Loucy (cell line): Measurements from ENCODE around the gene SLC9A4.

Source experiments
- EZH2phosphoT487 ChIP-seq: fragments of 200-600 bp; IDR thresholded peaks from 2 replicates; pipeline ENCODE4 v1.6.1; 2018; ENCODE audit warnings: antibody characterized with exemption, mild to moderate bottlenecking, moderate library complexity, borderline replicate concordance
- TF ChIP-seq, protein P1 (sequence below): fragments of 200-600 bp; sonication (generic); conservative IDR thresholded peaks from 2 replicates; pipeline ENCODE4 v1.5.1; 2014; ENCODE audit warnings: mild to moderate bottlenecking, antibody characterized with exemption, low read length

DNA sequence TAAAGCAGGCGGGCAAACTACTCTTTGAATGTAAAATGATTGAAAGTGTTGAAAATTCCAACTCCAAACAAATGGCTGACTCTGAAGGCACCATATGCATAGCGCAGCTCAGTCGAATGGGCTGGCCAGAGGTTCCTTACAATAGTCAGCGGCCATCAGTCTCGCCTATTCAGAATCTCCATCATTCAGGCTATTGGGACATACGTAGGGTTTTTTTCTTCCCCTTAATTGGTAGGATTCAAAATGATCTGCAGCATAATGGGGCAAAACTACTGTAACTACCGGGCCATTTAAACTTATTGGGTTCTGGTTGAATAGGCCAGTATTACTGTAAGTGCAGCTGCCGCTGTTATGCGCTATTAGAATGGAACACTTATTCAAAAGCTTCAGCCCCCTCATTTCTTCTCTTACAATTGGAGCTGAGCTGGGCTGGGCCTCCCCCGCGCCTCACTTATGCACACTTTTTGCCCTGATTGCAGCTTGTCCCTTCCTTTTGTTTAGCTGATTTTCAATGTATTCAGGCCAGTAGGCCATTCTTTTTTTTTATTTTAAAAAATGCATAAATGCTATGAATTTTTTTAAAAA, 40.4 kb downstream of the SLC9A4 start:
- TF ChIP-seq, protein P1, sequence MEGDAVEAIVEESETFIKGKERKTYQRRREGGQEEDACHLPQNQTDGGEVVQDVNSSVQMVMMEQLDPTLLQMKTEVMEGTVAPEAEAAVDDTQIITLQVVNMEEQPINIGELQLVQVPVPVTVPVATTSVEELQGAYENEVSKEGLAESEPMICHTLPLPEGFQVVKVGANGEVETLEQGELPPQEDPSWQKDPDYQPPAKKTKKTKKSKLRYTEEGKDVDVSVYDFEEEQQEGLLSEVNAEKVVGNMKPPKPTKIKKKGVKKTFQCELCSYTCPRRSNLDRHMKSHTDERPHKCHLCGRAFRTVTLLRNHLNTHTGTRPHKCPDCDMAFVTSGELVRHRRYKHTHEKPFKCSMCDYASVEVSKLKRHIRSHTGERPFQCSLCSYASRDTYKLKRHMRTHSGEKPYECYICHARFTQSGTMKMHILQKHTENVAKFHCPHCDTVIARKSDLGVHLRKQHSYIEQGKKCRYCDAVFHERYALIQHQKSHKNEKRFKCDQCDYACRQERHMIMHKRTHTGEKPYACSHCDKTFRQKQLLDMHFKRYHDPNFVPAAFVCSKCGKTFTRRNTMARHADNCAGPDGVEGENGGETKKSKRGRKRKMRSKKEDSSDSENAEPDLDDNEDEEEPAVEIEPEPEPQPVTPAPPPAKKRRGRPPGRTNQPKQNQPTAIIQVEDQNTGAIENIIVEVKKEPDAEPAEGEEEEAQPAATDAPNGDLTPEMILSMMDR: no peak
- no peak for TF ChIP-seq EZH2phosphoT487
